Effector memory CD4-positive, alpha-beta T cell (primary cell): Measurements from ENCODE around the gene MADD.

Experiments used
- DNase-seq, 3 donors: peaks; one replicate each; pipeline ENCODE4 v3.0.0-alpha.2; 2020
- H3K27ac ChIP-seq: 2 replicates; pipeline ENCODE4 v1.7.0; 2013; ENCODE audit warnings: mild to moderate bottlenecking, low read length, moderate library complexity; ENCODE audit not compliant: insufficient read depth, poor library complexity, severe bottlenecking
- H3K27me3 ChIP-seq: replicated peaks from 2 replicates; pipeline ENCODE4 v1.7.0; 2013; ENCODE audit warnings: mild to moderate bottlenecking, low read length; ENCODE audit not compliant: insufficient read depth, control insufficient read depth, poor library complexity, severe bottlenecking
- H3K36me3 ChIP-seq: 2 replicates; pipeline ENCODE4 v1.7.0; 2013; ENCODE audit warnings: mild to moderate bottlenecking, low read length, moderate library complexity; ENCODE audit not compliant: control insufficient read depth, insufficient read depth
- H3K4me1 ChIP-seq: 2 replicates; pipeline ENCODE4 v1.7.0; 2013; ENCODE audit warnings: low read length, mild to moderate bottlenecking; ENCODE audit not compliant: control insufficient read depth, insufficient read depth, poor library complexity, severe bottlenecking
- H3K4me3 ChIP-seq: 2 replicates; pipeline ENCODE4 v1.7.0; 2013; ENCODE audit warnings: low read length, low read depth, mild to moderate bottlenecking; ENCODE audit not compliant: insufficient read depth, poor library complexity, severe bottlenecking
- H3K9me3 ChIP-seq: 2 replicates; pipeline ENCODE4 v1.7.0; 2013; ENCODE audit warnings: mild to moderate bottlenecking, low read length, moderate library complexity; ENCODE audit not compliant: control insufficient read depth

Gene MADD

DNA sequence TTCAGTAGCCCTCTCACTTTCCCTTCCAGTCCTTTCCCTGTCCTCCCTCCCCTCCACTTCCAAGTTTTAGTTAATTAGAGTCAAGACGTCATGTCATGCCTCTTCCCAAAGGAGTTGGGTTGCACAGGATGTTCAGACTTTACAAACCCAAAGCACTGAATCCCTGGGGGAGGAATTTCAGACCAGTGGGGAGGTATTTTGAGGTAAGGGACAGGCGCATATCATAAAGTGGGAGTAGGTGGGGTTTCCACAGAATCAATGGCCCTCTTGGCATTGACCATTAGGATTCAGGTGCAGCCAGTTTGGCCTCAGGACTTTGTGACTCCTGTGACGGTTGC is 20.6 kb upstream of the MADD start:
- Histone ChIP-seq H3K9me3 (no peaks in the 10 kb centered on the region), H3K36me3 (peaks cover 18% of the 10 kb centered on the region), H3K4me3 (peak overlapping the region; percentile 99), H3K4me1 (peaks cover 11% of the 10 kb centered on the region), H3K27me3 (no peaks in the 10 kb centered on the region), H3K27ac (peak overlapping the region; percentile 91)
- no peak for DNase-seq

DNA sequence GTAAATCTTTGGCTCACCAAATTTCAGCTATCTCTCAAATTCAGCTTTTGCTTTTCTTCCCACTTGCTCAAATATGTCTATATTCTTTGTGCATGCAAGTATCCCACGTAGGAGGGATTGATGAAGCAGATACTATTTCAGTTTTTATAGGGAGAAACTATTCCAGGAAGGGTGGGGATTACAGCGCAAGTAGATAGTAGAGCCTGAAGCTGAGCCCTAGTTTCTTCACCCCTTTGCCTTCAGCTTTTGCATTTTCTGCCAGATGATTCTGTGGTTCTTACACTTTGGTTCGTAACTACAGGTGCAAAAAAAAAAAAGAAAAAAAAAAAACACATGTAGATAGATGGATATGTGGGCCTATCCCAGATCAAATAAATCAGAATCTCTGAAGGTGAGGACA is 18.2 kb upstream of the MADD start:
- Histone ChIP-seq H3K27ac (no peak overlapping the region), H3K4me3 (no peak overlapping the region), H3K9me3 (no peaks in the 10 kb centered on the region), H3K4me1 (peaks cover 11% of the 10 kb centered on the region), H3K27me3 (no peaks in the 10 kb centered on the region), H3K36me3 (no peaks in the 10 kb centered on the region)
- DNase-seq: no peak

GRCh38 chr11:47253660-47254059 is 16.3 kb upstream of the MADD start:
- Histone ChIP-seq H3K36me3 (no peaks in the 10 kb centered on the region), H3K4me1 (peaks cover 4% of the 10 kb centered on the region), H3K4me3 (no peak overlapping the region), H3K27ac (no peak overlapping the region), H3K9me3 (no peaks in the 10 kb centered on the region), H3K27me3 (no peaks in the 10 kb centered on the region)
- DNase-seq: no peak

GRCh38 chr11:47254386-47254785 is 15.5 kb upstream of the MADD start:
- H3K27ac ChIP-seq: no peak overlapping the region
- no peaks in the 10 kb centered on the region for H3K9me3 ChIP-seq
- H3K4me1 ChIP-seq: peaks cover 2% of the 10 kb centered on the region
- H3K27me3 ChIP-seq: no peaks in the 10 kb centered on the region
- no peaks in the 10 kb centered on the region for H3K36me3 ChIP-seq
- no peak for DNase-seq
- H3K4me3 ChIP-seq: no peak overlapping the region

GRCh38 chr11:47256374-47256773 is 13.6 kb upstream of the MADD start:
- DNase-seq: no peak

GRCh38 chr11:47257177-47257516 is 12.8 kb upstream of the MADD start:
- H3K36me3 ChIP-seq: no peaks in the 10 kb centered on the region
- H3K4me1 ChIP-seq: peaks cover 3% of the 10 kb centered on the region
- no peak overlapping the region for H3K27ac ChIP-seq

More at GRCh38 chr11:47256374-47256773, 13.6 kb upstream of the MADD start:
- H3K27ac ChIP-seq: no peak overlapping the region
- no peak overlapping the region for H3K4me3 ChIP-seq
- no peaks in the 10 kb centered on the region for H3K36me3 ChIP-seq
- H3K27me3 ChIP-seq: no peaks in the 10 kb centered on the region
- H3K4me1 ChIP-seq: peaks cover 3% of the 10 kb centered on the region
- H3K9me3 ChIP-seq: no peaks in the 10 kb centered on the region

GRCh38 chr11:47257517-47258316 is 12.2 kb upstream of the MADD start, which contains the start of gene NR1H3:
NR1H3 (plus strand) TSS chr11:47257996; CDS start chr11:47259217, 1,221 bp downstream.
- Histone ChIP-seq H3K4me3 (no peak within 1 kb of the TSS), H3K4me1 (peaks cover 3% of the 10 kb centered on the region), H3K9me3 (no peaks in the 10 kb centered on the region), H3K27ac (no peak within 1 kb of the TSS), H3K36me3 (no peaks in the 10 kb centered on the region), H3K27me3 (no peaks in the 10 kb centered on the region)
- no peak for DNase-seq

More at GRCh38 chr11:47257177-47257516, 12.8 kb upstream of the MADD start:
- H3K4me3 ChIP-seq: no peak overlapping the region
- no peak for DNase-seq
- H3K9me3 ChIP-seq: no peaks in the 10 kb centered on the region
- H3K27me3 ChIP-seq: no peaks in the 10 kb centered on the region

- Histone ChIP-seq H3K4me1 (peaks cover 3% of the 10 kb centered on the region), H3K27ac (no peak overlapping the region), H3K4me3 (no peak overlapping the region), H3K36me3 (no peaks in the 10 kb centered on the region), H3K9me3 (no peaks in the 10 kb centered on the region), H3K27me3 (no peaks in the 10 kb centered on the region)
- no peak for DNase-seq
Observed at GRCh38 chr11:47258317-47258902, 11.5 kb upstream of the MADD start.

GRCh38 chr11:47259232-47259977 is 10.5 kb upstream of the MADD start:
- no peaks in the 10 kb centered on the region for H3K36me3 ChIP-seq
- no peaks in the 10 kb centered on the region for H3K27me3 ChIP-seq
- H3K27ac ChIP-seq: no peak overlapping the region
- no peak overlapping the region for H3K4me3 ChIP-seq
- no peaks in the 10 kb centered on the region for H3K9me3 ChIP-seq
- no peak for DNase-seq
- peaks cover 3% of the 10 kb centered on the region for H3K4me1 ChIP-seq

DNA sequence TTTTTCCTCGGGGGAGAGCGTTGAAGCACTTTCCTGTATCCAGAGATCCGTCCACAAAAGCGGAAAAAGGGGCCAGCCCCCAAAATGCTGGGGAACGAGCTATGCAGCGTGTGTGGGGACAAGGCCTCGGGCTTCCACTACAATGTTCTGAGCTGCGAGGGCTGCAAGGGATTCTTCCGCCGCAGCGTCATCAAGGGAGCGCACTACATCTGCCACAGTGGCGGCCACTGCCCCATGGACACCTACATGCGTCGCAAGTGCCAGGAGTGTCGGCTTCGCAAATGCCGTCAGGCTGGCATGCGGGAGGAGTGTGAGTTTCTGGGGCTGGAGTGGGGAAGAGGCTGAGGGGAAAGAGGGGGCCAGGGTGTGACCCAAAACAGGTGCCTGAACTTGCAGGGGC is 9.6 kb upstream of the MADD start:
- Histone ChIP-seq H3K9me3 (no peaks in the 10 kb centered on the region), H3K4me3 (no peak overlapping the region), H3K27me3 (no peaks in the 10 kb centered on the region), H3K36me3 (no peaks in the 10 kb centered on the region), H3K4me1 (peaks cover 5% of the 10 kb centered on the region), H3K27ac (no peak overlapping the region)
- no peak for DNase-seq
